PC-9 (cell line): Measurements from ENCODE around the gene PTGDS. TPM values are rescaled to one million over a fixed set of nuclear protein-coding genes. Genes with fewer than 3 reads are reported as not detected.

ENCODE experiments used
- BruUV-seq: library from RNA; stranded (reverse); fragments of 400-500 nt; replicated peaks from 2 replicates; lab custom pipeline; 2021; lab: Mats Ljungman, UMichigan
- CTCF ChIA-PET: fragments of 300-600 bp; sonication (Branson Sonifier 250); formaldehyde crosslinking; loops from one replicate; lab custom pipeline; 2022; ENCODE audit warnings: antibody characterized with exemption; lab: Charles Lee
- POLR2A ChIA-PET: fragments of 300-600 bp; sonication (Branson Sonifier 250); formaldehyde crosslinking; loops from one replicate; lab custom pipeline; 2022; ENCODE audit warnings: antibody characterized with exemption; ENCODE audit not compliant: unreplicated experiment; lab: Charles Lee
- DNase-seq, 2 experiments: peaks; one replicate each; pipeline versions ENCODE4 v3.0.0 to v3.0.0-alpha.2; 2015 to 2022; ENCODE audit warnings: mixed read lengths in 1 of 2
- H2AFZ ChIP-seq: fragments of 200-600 bp; sonication (generic); 2 replicates; pipeline ENCODE4 v1.8.1; 2017; ENCODE audit warnings: antibody characterized with exemption
- H3F3A ChIP-seq: fragments of 200-600 bp; sonication (generic); 2 replicates; pipeline ENCODE4 v1.8.1; 2017; ENCODE audit warnings: antibody characterized with exemption, mild to moderate bottlenecking, low read depth; ENCODE audit not compliant: insufficient read depth
- H3K27ac ChIP-seq: fragments of 200-600 bp; sonication (generic); 2 replicates; pipeline ENCODE4 v1.6.1; 2016; ENCODE audit warnings: mixed run types
- H3K27me3 ChIP-seq: fragments of 200-600 bp; sonication (generic); 2 replicates; pipeline ENCODE4 v1.6.1; 2016; ENCODE audit warnings: low read depth, mixed run types; ENCODE audit not compliant: insufficient read depth
- H3K36me3 ChIP-seq: fragments of 200-600 bp; sonication (generic); 2 replicates; pipeline ENCODE4 v1.6.1; 2016; ENCODE audit warnings: low read depth, mixed run types
- H3K4me1 ChIP-seq: fragments of 200-600 bp; sonication (generic); replicated peaks from 2 replicates; pipeline ENCODE4 v1.6.1; 2016; ENCODE audit warnings: mixed run types; ENCODE audit not compliant: insufficient read depth
- H3K4me2 ChIP-seq: fragments of 200-600 bp; sonication (generic); 2 replicates; pipeline ENCODE4 v1.6.1; 2017; ENCODE audit warnings: mixed run types
- H3K4me3 ChIP-seq: fragments of 200-600 bp; sonication (generic); 2 replicates; pipeline ENCODE4 v1.6.1; 2016; ENCODE audit warnings: mixed run types
- H3K79me2 ChIP-seq: fragments of 200-600 bp; sonication (generic); 2 replicates; pipeline ENCODE4 v1.6.1; 2017; ENCODE audit warnings: low read depth, mixed run types
- H3K9me2 ChIP-seq: fragments of 200-600 bp; sonication (generic); 2 replicates; pipeline ENCODE4 v1.8.1; 2017; ENCODE audit warnings: mild to moderate bottlenecking; ENCODE audit not compliant: insufficient read depth
- H3K9me3 ChIP-seq: fragments of 200-600 bp; sonication (generic); 2 replicates; pipeline ENCODE4 v1.8.1; 2016; ENCODE audit warnings: low read depth; ENCODE audit not compliant: insufficient read depth
- H4K20me1 ChIP-seq: fragments of 200-600 bp; sonication (generic); 2 replicates; pipeline ENCODE4 v1.8.1; 2017; ENCODE audit not compliant: insufficient read depth
- CTCF ChIP-seq: fragments of 200-600 bp; sonication (generic); conservative IDR thresholded peaks from 2 replicates; pipeline ENCODE4 v1.6.1; 2017; ENCODE audit warnings: mixed run types, antibody characterized with exemption, mild to moderate bottlenecking, moderate library complexity
- EZH2 ChIP-seq: fragments of 200-600 bp; sonication (generic); IDR thresholded peaks from 2 replicates; pipeline ENCODE4 v1.8.0; 2017; ENCODE audit warnings: antibody characterized with exemption, low read depth
- intact Hi-C: fragments of 100-400 bp; cut with micrococcal nuclease; formaldehyde crosslinking; loops from one replicate; pipeline ENCODE4 v1.10.0; 2022; ENCODE audit not compliant: unreplicated experiment
- total RNA-seq: library from RNA; stranded (reverse); gene quantifications from 2 replicates; pipeline ENCODE4 v1.2.3, GENCODE V29; 2021

Gene PTGDS
- total RNA-seq, 1 experiment from 2014 or later: 1.7 TPM

GRCh38 chr9:136978865-136979544, 1.7 kb downstream of the PTGDS start:
- Histone ChIP-seq H3K9me2 (no peaks in the 10 kb centered on the region), H3K36me3 (no peaks in the 10 kb centered on the region), H3K4me1 (peaks cover 9% of the 10 kb centered on the region), H3K27me3 (no peaks in the 10 kb centered on the region), H3K79me2 (no peaks in the 10 kb centered on the region), H3K4me3 (no peak overlapping the region), H2AFZ (no peak overlapping the region), H3K27ac (no peak overlapping the region), H3K4me2 (no peak overlapping the region), H3K9me3 (no peaks in the 10 kb centered on the region), H4K20me1 (no peaks in the 10 kb centered on the region), H3F3A (peaks cover 12% of the 10 kb centered on the region; the same call in 1 of the 2 replicates)
- intact Hi-C loops: no loop called here
- POLR2A ChIA-PET: interaction anchor here (0.6 to 1.1 kb wide), 6 partner anchors 13 to 617 kb away, joined by 3 to 21 read pairs (median 9); partner anchors contain the start of genes NRARP and PAXX
- CTCF ChIA-PET: interaction anchor here (0.5 to 1.1 kb wide), 8 partner anchors 21 to 766 kb away, joined by 3 to 9 read pairs (median 4); no protein-coding TSS in a partner anchor
- TF ChIP-seq CTCF (no peak), EZH2 (no peak)
- BruUV-seq: no TSS peak
- no peak for DNase-seq

GRCh38 chr9:136979769-136980587, 2.7 kb downstream of the PTGDS start:
- no peak overlapping the region for H3K4me3 ChIP-seq
- H4K20me1 ChIP-seq: no peaks in the 10 kb centered on the region
- DNase-seq: no peak
- peaks cover 12% of the 10 kb centered on the region; the same call in 1 of the 2 replicates for H3F3A ChIP-seq
- intact Hi-C loops: no loop called here
- no peaks in the 10 kb centered on the region for H3K27me3 ChIP-seq
- H3K27ac ChIP-seq: no peak overlapping the region
- H3K4me2 ChIP-seq: no peak overlapping the region
- H3K9me3 ChIP-seq: no peaks in the 10 kb centered on the region
- peaks cover 9% of the 10 kb centered on the region for H3K4me1 ChIP-seq
- H3K36me3 ChIP-seq: no peaks in the 10 kb centered on the region
- no peaks in the 10 kb centered on the region for H3K79me2 ChIP-seq
- ChIA-PET POLR2A (interaction anchor here (0.7 kb wide), 1 partner anchor 32 kb away, joined by 7 read pairs; no protein-coding TSS in a partner anchor), CTCF (no interaction called here)
- no peaks in the 10 kb centered on the region for H3K9me2 ChIP-seq
- no peak for TF ChIP-seq CTCF
- TF ChIP-seq EZH2: no peak
- H2AFZ ChIP-seq: no peak overlapping the region
- no TSS peak for BruUV-seq

- no peaks in the 10 kb centered on the region for H3K9me3 ChIP-seq
- ChIA-PET CTCF (no interaction called here), POLR2A (interaction anchor here (0.6 to 0.7 kb wide), 2 partner anchors 32 to 190 kb away, joined by 3 to 7 read pairs; partner anchors contain the start of gene TMEM141)
- no peak for TF ChIP-seq CTCF
- no peak overlapping the region for H2AFZ ChIP-seq
- no peaks in the 10 kb centered on the region for H3K27me3 ChIP-seq
- peaks cover 9% of the 10 kb centered on the region for H3K4me1 ChIP-seq
- BruUV-seq: no TSS peak
- H3K27ac ChIP-seq: no peak overlapping the region
- no peaks in the 10 kb centered on the region for H3K79me2 ChIP-seq
- peaks cover 12% of the 10 kb centered on the region; the same call in 1 of the 2 replicates for H3F3A ChIP-seq
- no peaks in the 10 kb centered on the region for H4K20me1 ChIP-seq
- no peaks in the 10 kb centered on the region for H3K9me2 ChIP-seq
- H3K36me3 ChIP-seq: no peaks in the 10 kb centered on the region
- intact Hi-C loops: no loop called here
- H3K4me2 ChIP-seq: no peak overlapping the region
- no peak for DNase-seq
- no peak overlapping the region for H3K4me3 ChIP-seq
Measured at GRCh38 chr9:136980669-136981478, 3.6 kb downstream of the PTGDS start.
